Stimulated activated CD8-positive, alpha-beta memory T cell treated with anti-CD3 and anti-CD28 coated beads, Interleukin-15, amount 100 ng/mL, for 48 hours (primary cell): ENCODE results near the gene MTHFD1.
"Not testable (repeated sequence)": the region's sequence is repeated elsewhere in the genome, so short reads cannot be mapped to it uniquely, and the experiment has no call there.

ENCODE experiments used
- DNase-seq, 2 donors: peaks; one replicate each; pipeline ENCODE4 v3.0.0-alpha.2; 2020; ENCODE audit warnings: low read depth in 2 of 2

Gene MTHFD1

DNA sequence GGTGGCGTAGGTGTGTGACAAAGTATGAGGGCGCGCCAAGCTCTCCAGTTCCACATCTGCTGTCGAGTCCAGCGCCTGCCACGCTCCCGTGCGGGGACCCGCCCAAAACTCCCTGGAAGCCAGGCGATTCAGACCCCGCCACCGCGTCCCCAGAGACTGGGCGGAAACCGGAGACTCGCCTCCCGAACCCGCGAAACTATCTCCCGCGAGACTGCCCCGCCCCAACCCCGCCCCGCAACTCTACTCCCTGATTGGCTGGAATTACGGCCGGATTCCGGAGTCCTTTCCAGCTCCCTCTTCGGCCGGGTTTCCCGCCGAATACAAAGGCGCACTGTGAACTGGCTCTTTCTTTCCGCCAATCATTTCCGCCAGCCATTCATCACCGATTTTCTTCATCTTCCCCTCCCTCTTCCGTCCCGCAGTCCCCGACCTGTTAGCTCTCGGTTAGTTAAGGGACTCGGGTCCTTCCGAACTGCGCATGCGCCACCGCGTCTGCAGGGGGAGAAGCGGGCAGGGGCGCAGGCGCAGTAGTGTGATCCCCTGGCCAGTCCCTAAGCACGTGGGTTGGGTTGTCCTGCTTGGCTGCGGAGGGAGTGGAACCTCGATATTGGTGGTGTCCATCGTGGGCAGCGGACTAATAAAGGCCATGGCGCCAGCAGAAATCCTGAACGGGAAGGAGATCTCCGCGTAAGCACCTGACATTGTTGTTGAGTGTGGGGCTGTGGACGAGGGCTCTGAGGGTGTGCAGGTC is at the start of gene MTHFD1:
MTHFD1 (plus strand) TSS at position 572 of the 751 bp plus-strand sequence; CDS start at position 647, 75 bp downstream.
- peak; percentile 95 to 97 for DNase-seq

DNA sequence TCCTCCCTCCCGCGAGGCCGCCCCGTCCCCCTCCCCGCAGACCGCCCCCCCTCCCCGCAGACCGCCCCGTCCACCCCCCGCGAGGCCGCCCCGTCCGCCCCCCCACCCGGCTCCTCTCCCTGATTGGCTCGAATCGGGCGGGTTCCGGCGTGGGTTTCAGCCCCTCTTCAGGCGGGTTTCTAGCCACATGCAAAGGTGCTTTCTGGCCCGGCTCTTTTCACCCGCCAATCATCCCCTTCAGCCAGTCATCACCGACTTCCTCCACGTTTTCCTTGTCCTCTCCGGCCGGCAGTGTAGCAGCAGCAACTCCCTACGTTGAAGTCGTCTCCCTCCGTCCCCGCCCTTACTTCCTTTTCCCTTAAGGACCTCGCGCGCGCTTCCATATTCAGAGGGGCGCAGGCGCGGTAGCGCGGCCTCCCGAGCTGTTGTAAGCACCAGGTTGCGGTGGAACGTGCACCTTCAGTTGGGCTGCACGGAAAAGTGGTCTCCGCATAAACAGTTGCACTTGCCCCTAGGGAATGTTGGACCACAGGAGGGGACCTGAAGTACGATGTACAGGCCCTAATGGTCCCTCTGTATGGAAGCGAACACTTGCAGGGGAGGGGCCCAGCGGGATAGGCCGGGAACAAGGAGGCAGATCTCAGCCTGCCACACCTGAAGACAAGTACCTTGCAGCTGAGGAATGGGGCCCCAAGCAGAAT is 49.4 kb upstream of the MTHFD1 start:
- peak; percentile 82 to 87 for DNase-seq

DNA sequence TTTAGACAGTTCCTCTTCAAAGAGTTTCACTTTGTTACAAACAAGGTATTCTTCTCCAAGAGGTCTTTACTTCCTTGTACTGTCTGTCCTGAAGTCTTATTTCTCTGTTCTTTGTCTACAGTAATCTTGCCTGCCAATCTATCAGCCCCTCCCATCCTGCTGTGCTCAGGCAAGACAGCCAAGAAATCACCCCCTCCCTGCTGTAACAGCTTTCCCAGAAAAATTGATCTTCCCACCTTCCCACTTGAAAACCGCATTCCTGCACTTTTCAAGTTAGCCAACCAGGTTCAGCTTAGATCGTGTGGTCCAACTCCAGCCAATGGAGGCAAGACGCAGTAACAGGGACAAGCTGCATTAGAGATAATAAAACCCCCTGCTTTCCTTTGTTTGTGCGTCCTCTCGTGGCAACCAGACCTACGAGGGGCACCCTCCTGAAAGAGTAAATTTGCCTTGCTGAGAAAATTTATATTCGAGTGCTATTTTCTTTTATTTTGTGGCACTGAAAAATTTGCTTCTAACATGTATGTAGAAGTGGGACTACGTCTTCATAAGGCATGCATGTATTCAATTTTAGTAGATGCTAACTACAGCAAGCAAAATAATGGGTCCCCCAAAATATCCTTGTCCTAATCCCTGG is 47.5 kb upstream of the MTHFD1 start:
- DNase-seq: no peak

DNA sequence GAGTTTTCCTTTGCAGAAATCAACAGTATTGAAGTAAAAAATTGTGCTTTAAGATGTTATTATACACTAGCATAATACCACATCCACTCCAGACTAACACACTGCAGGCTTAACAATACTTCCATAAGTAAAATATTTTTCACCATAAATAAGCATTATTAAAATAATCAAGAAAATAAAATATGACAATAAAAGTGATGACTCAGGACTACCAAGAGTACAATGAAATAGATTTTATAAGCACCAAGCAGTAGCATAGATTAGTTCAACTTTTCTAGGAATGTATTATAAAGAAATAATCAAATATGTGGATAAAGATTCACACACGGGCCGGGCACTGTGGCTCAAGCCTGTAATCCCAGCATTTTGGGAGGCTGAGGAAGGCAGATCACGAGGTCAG is 40.4 kb upstream of the MTHFD1 start:
- DNase-seq: no peak

DNA sequence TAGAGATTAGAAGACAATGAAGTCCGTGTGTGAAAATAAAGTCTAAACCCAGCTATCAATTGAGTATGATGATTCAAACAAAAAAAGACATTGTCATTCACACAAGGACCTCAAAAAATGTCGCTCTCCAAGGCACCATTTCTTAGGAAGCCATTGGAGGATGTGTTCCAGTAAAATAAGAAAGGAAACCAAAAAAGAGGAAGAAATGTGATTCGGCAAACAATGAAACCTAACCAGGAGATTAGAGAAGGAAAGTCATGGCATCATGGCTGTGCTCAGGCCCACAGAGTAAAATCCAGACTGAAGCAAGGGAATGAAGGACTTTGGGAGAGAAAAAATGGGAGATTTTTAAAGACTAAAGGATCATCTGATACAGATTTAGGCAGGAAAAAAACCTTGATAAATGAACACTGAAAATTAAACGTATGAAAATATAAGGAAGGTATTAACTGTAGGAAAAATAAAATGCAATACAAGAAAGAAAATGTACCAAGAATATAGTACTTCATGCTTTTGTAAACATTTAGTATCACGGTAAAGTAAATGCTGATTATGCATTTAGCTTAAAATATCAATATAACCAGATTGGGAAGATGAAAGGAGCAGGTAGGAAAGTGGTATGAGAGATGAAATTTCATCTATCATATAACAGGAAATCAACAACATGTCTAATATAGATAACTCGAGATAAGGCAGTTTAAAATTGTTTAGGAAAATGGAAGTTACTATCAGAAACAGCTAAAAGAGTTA is 38.2 kb upstream of the MTHFD1 start:
- DNase-seq: no peak

DNA sequence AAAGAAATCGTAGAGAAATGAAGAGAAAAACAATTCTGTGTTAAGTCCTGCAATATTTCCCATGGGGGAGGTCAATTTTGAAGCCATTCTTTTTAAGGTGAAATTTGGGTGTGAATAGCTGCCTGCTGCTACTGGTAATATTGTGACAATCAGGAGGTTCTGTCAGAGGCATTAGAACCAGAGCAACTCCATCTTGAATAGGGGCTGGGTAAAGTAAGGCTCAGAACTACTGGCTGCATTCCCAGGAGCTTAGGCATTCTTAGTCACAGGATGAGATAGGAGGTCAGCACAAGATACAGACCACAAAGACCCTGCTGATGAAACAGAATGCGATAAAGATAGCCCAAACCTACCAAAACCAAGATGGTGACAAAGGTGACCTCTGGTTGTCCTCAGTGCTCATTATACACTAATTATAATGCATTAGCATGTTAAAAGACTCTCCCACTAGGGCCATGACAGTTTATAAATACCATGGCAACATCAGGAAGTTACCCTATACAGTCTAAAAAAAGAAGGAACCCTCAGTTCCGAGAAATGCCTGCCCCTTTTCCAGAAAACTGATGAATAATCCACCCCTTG is 24.8 kb upstream of the MTHFD1 start:
- DNase-seq: no peak

DNA sequence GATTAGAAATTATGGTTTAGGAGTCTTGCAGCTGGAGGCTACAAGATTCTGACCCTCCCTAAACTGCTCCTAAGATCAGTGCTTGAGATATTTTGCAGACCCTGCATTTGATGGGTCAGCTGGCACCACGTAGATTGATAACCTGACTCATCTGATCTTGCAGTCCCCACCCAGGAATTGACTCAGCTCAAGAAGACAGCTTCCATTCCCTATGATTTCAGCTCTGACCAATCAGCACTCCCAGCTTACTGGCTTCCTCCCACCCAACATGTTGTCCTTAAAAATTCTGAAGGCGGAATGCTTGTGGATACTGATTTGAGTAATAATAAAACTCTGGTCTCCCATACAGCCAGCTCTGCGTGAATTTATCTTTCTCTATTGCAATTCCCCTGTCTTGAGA is 23.2 kb upstream of the MTHFD1 start:
- DNase-seq: no peak

DNA sequence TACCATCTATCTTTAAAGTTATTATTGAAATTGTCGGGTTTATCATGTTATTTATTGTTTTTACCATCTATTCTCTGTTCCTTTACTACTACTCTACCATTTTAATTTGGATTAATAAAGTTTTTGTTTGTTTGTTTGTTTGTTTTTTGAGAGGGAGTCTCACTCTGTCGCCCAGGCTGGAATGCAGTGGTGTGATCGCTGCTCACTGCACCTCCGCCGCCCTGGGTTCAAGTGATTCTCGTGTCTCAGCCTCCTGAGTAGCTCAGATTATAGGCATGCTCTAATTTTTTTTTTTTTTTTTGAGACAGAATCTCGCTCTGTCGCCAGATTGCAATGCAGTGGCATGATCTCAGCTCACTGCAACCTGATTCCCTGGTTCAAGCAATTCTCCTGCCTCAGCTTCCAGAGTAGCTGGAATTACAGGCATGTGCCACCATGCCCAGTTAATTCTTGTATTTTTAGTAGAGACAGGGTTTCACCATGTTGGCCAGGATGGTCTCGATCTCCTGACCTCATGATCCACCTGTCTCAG is 22.7 kb upstream of the MTHFD1 start:
- DNase-seq: not testable (repeated sequence)

DNA sequence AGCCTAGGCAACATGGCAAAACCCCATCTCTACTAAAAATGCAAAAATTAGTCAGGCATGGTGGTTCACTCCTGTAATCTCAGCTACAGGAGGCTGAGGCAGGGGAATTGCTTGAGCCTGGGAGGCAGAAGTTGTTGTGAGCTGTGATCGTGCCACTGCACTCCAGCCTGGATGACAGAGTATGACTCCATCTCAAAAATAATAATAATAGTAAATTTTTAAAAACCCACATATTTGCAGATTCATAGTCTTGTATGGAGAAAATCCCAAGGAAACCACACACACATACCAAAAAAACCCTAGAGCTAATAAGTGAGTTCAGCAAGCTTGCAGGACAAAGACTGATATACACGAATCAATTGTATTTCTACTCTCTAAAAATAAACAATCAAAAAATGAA is 19.0 kb upstream of the MTHFD1 start:
- no peak for DNase-seq

DNA sequence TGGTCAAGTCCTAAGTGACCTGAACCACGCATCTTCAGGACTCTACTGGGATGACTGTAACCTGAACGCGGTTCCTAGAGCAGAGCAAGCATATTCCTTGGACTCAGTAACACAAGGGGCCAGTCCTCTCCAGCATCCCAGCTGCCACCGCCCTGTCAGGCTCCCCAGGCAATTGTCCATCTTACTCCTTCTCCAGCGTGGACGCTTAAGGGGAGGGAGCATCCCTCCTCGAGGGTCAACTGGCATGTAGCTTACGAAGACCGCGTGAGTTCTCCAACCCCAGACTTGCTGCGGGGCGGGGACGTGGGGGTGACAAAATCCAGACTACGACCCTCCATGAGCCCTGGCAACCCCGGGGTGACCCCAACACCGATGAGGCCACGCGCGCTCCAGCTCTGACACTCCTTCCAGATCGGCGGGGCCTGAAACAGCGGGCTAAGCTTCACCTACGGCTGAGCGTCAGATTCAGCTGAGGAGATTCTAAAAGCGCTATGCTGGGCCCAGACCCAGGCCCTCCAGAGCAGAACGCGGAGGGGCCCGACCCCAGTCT is 846 bp upstream of the MTHFD1 start:
- DNase-seq: peak in 1 of 2 donors; percentile 5

DNA sequence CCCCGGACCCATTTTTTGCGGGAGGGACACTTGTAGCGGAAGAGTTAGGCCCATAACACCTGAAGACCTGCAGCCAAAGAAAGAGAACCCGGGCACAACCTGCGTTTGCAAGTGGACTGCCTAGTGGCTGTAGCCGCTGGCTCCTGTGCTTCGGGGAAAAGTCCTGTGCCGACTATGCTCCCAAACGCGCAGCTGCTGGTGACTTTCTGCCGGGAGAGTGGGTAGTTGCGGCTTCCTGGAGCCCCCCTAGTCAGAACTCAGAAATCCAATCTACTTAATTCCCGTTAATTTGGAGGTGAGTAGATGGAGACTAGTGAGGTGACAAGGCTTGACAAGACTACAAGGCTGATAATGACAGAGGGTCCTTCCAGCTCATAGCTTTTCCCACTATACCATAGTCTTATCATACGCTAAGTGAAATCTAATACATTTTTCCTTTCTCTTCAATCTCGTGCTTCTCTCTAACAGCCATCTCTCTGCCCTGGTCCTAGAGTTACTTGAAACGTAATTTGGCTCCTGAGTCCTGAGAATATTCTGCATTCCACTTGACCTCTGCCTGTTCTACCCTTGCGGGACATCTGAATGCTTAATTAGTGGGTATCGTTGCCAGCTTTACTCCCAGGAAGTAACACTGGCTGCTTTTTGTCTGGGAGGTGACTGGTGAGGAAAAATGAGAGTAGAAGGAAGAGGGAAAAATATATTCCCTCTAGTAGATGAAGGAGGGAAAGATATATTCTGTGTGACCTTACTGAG is 556 bp downstream of the MTHFD1 start:
- DNase-seq: peak in 1 of 2 donors; percentile 4

DNA sequence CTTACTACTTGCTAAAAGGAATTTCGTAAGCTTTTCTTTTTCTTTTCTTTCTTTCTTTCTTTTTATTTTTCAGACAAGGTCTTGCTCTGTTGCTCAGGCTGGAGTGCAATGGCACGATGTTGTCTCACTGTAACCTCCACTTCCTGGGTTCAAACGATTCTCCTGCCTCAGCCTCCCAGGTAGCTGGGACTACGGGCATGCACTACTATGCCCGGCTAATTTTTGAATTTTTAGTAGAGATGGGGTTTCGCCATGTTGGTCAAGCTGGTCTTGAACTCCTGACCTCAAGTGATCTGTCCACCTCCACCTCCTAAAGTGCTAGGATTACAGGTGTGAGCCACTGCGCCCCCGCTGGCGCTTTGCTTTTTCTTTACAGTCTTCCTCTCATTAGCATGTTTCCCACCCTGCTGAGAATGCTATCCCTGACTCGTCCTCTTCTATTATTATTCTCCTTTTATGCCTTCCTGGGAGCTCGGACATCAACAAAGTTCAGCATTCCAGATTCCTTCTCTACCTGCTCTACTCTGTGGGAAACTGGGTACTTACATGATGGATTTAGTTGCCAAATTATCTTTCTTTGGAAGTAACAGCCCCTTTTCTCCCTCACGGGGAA is 3.1 kb downstream of the MTHFD1 start:
- no peak for DNase-seq

DNA sequence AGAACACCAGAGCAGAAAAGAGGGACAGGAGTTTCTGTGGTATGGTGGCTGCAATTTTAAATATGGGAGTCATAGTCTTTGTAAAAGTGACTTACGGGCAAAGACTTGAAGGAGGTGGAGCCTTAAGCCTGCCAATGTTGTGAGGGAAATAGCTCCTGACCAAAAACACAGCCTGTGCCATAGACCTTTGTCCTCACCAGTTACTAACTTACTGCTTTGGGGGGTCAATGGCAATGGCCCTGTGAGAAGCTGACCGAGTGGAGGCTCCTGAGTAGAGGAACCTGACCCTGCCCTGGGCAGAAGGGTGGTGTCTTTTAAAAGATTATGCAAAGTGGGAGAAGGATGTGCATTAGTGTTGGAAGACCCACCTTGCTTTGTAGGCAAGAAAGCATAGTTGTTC is 3.8 kb downstream of the MTHFD1 start:
- no peak for DNase-seq

DNA sequence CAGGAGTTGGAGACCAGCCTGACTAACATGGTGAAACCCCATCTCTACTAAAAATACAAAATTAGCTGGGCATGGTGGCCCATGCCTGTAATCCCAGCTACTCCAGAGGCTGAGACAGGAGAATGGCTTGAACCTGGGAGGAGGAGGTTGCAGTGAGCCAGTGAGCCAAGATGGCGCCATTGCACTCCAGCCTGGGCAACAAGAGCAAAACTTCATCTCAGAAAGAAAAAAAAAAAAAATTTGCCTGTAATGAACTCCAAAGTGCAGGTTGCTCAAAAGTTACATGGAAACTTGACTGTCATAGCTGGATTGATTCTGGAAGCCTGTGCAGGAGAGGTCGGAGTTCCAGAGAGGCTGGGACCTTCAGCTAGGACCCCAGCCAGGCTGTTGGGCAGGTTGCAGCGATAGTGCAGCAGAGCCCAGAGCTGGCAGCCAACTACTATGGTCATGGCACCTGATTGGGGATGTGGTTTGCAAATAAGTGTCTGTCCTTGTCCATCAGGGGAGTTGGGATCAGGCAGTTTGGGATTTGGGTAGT is 5.1 kb downstream of the MTHFD1 start:
- DNase-seq: not testable (repeated sequence)

DNA sequence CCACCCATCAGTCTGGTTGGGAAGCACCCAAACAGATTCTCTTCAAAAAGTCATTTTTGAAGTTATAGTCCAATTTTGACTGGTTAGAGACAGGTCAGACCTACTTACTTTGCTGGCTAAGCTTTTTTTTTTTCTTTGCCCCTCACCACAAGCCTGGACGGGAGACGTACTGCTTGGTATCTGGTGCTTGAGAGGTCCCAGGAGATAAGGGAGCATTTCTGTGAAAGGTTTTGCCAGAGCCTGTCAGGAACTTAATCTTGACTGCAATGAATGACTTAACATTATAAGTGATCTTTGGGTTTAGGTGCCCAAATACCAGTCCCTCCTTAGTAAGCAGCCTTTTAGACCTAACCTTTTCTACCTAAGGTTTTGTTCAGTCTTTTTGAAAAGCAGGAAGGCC is 6.3 kb downstream of the MTHFD1 start:
- no peak for DNase-seq

DNA sequence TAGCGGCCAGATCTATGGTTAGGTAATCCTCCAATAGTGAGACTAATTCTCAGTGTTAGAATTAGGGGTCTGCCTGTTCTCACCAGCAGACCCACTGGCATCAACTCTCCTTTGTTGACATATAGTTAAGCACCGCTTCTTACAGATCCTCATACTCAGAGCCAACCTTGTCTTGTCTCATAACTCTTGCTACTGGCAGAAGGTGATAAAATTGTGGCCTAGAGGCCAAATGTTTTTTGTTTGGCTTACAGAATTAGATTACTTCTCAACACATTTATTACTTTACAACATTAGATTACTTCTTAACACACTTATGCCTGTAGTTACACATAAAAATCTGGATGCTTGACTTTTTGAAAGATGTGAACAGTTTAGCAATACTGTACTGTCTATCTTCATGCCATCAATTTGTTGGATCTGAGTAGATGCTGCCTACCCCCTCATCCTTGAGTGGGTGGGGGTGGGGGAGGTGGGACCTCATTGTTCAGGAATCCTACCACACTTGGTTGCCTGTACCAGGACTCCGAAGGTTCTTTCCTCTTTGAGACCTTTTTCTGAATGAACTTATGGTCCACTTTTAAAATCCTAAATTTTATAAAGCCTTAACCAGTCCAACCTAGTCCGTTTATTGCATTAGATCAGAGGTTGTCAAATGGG is 7.0 kb downstream of the MTHFD1 start:
- DNase-seq: no peak

DNA sequence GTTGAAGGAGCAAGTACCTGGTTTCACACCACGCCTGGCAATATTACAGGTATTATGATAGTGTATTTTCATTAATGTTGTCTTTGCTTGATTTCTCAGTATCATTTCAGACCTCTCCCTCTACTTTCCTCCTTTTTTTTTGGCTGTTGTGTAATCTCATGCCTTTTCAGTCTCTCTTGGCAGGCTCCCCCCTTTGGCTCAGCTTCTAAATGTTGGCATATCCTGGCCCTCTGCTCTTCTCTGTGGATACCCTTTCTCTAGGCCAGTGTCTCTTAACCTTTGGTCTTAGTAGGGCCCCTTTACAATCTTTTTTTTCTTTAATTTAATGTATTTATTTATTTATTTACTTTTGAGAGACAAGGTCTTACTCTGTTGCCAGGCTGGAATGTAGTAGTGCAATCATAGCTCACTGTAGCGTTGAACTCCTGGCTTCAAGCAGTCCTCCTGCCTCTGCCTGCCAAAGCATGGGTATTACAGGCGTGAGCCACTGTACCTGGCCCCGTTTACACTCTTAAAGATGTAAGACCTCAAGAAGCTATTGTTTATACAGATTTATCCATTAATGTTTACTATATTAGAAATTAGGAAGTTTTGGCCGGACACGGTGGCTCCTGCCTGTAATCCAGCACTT is 12.8 kb downstream of the MTHFD1 start:
- no peak for DNase-seq

DNA sequence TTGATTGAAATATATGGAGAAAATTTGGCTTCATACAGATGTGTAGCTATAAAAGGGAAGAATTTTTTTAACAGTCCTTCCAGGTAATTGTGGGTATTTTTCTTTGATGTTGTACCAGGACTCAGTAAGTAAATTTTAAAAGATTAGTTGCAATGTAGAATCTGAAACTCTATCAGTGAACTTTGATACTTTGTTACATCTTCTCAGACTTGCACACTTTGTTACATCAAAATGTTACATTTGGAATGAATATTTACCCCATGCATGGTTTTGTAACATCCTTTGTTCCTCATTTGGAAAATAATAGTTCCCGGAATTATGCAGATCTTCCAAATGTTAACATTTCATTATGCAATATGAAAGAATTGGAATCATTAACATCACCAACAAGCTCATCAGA is 13.8 kb downstream of the MTHFD1 start:
- no peak for DNase-seq

DNA sequence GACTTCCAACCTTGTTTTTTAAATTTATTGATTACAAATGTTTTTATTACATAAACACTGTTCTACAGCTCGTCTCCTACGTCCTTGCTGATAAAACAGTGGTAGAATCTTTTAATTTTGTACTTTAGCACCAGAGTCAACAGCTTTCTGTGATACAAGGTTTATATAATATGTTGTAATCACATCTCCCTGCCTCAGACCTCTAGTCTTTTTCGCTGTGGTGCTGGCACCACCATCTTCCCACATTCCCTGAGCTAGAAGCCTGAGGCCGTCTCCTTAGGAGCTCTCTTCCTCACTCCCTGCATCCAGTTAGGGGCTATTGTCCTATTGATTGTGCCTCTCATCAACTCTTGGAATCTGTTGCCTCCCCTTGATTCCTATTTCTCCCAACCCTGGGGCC is 17.1 kb downstream of the MTHFD1 start:
- no peak for DNase-seq
